Mucosa of stomach (tissue), 1 donor: ENCODE measurements around the gene TTC38.

Experiments used
- H3K27me3 ChIP-seq: one replicate; pipeline ENCODE4 v1.7.0; 2013; ENCODE audit warnings: mild to moderate bottlenecking, low read length; ENCODE audit not compliant: control insufficient read depth, insufficient read depth
- H3K36me3 ChIP-seq: one replicate; pipeline ENCODE4 v1.7.0; 2013; ENCODE audit warnings: low read length; ENCODE audit not compliant: control insufficient read depth, insufficient read depth
- H3K4me1 ChIP-seq: one replicate; pipeline ENCODE4 v1.7.0; 2013; ENCODE audit warnings: mild to moderate bottlenecking, low read length; ENCODE audit not compliant: control insufficient read depth, insufficient read depth
- H3K4me3 ChIP-seq: one replicate; pipeline ENCODE4 v1.7.0; 2013; ENCODE audit warnings: low read length
- H3K9ac ChIP-seq: one replicate; pipeline ENCODE4 v1.7.0; 2013; ENCODE audit warnings: mild to moderate bottlenecking, low read length, moderate library complexity
- H3K9me3 ChIP-seq: one replicate; pipeline ENCODE4 v1.7.0; 2013; ENCODE audit warnings: mild to moderate bottlenecking, low read length, moderate library complexity; ENCODE audit not compliant: control insufficient read depth
- donor health status: Pancreatic carcinoma.

TTC38 gene

GRCh38 chr22:46272196-46272595, 4.4 kb downstream of the TTC38 start:
- Histone ChIP-seq H3K36me3 (peaks cover 13% of the 10 kb centered on the region), H3K9ac (no peak overlapping the region)

GRCh38 chr22:46272762-46273431, 5.1 kb downstream of the TTC38 start:
- Histone ChIP-seq H3K36me3 (peaks cover 13% of the 10 kb centered on the region), H3K9ac (no peak overlapping the region), H3K4me1 (peaks cover 10% of the 10 kb centered on the region), H3K9me3 (no peaks in the 10 kb centered on the region), H3K4me3 (no peak overlapping the region), H3K27me3 (no peaks in the 10 kb centered on the region)

More at GRCh38 chr22:46272196-46272595, 4.4 kb downstream of the TTC38 start:
- Histone ChIP-seq H3K27me3 (no peaks in the 10 kb centered on the region), H3K4me1 (peaks cover 10% of the 10 kb centered on the region), H3K9me3 (no peaks in the 10 kb centered on the region), H3K4me3 (no peak overlapping the region)

- Histone ChIP-seq H3K27me3 (no peaks in the 10 kb centered on the region), H3K9ac (no peak overlapping the region), H3K4me3 (no peak overlapping the region), H3K9me3 (no peaks in the 10 kb centered on the region), H3K4me1 (peaks cover 10% of the 10 kb centered on the region), H3K36me3 (peaks cover 13% of the 10 kb centered on the region)
Observed at GRCh38 chr22:46273432-46274148, 5.8 kb downstream of the TTC38 start.

GRCh38 chr22:46274381-46274780, 6.6 kb downstream of the TTC38 start:
- Histone ChIP-seq H3K27me3 (no peaks in the 10 kb centered on the region), H3K9me3 (no peaks in the 10 kb centered on the region), H3K9ac (no peak overlapping the region), H3K4me1 (peaks cover 4% of the 10 kb centered on the region), H3K4me3 (no peak overlapping the region), H3K36me3 (peaks cover 18% of the 10 kb centered on the region)

GRCh38 chr22:46275455-46276122, 7.8 kb downstream of the TTC38 start:
- H3K9ac ChIP-seq: no peak overlapping the region
- peaks cover 23% of the 10 kb centered on the region for H3K36me3 ChIP-seq

GRCh38 chr22:46276563-46276962, 8.8 kb downstream of the TTC38 start:
- Histone ChIP-seq H3K9me3 (no peaks in the 10 kb centered on the region), H3K9ac (no peak overlapping the region), H3K27me3 (no peaks in the 10 kb centered on the region), H3K4me1 (no peaks in the 10 kb centered on the region), H3K36me3 (peaks cover 23% of the 10 kb centered on the region), H3K4me3 (no peak overlapping the region)

More at GRCh38 chr22:46275455-46276122, 7.8 kb downstream of the TTC38 start:
- no peak overlapping the region for H3K4me3 ChIP-seq
- no peaks in the 10 kb centered on the region for H3K27me3 ChIP-seq
- H3K4me1 ChIP-seq: no peaks in the 10 kb centered on the region
- H3K9me3 ChIP-seq: no peaks in the 10 kb centered on the region

GRCh38 chr22:46278656-46279645, 11.1 kb downstream of the TTC38 start:
- Histone ChIP-seq H3K36me3 (peaks cover 10% of the 10 kb centered on the region), H3K9me3 (no peaks in the 10 kb centered on the region), H3K4me1 (no peaks in the 10 kb centered on the region), H3K27me3 (no peaks in the 10 kb centered on the region), H3K9ac (no peak overlapping the region), H3K4me3 (no peak overlapping the region)

GRCh38 chr22:46280063-46280817, 12.4 kb downstream of the TTC38 start:
- Histone ChIP-seq H3K9me3 (no peaks in the 10 kb centered on the region), H3K4me3 (no peak overlapping the region), H3K36me3 (peaks cover 10% of the 10 kb centered on the region), H3K27me3 (no peaks in the 10 kb centered on the region), H3K9ac (no peak overlapping the region), H3K4me1 (no peaks in the 10 kb centered on the region)

- Histone ChIP-seq H3K9me3 (no peaks in the 10 kb centered on the region), H3K4me1 (no peaks in the 10 kb centered on the region), H3K9ac (no peak overlapping the region), H3K36me3 (peaks cover 10% of the 10 kb centered on the region), H3K4me3 (no peak overlapping the region), H3K27me3 (no peaks in the 10 kb centered on the region)
Observed at GRCh38 chr22:46280999-46281623, 13.3 kb downstream of the TTC38 start.

GRCh38 chr22:46281866-46282678, 14.3 kb downstream of the TTC38 start:
- Histone ChIP-seq H3K36me3 (peaks cover 10% of the 10 kb centered on the region), H3K27me3 (no peaks in the 10 kb centered on the region), H3K9ac (no peak overlapping the region), H3K9me3 (no peaks in the 10 kb centered on the region), H3K4me3 (no peak overlapping the region), H3K4me1 (no peaks in the 10 kb centered on the region)
